H1 (cell line): ENCODE data around the gene ARL6IP5. TPM values are rescaled to one million over a fixed set of nuclear protein-coding genes. Genes with fewer than 3 reads are reported as not detected.

Experiments used
- CHD7 ChIP-seq: fragments of 300-600 bp; sonication (generic); IDR thresholded peaks from 2 replicates; pipeline ENCODE4 v1.7.1; 2012; ENCODE audit warnings: low read length, moderate library complexity, mild to moderate bottlenecking, inconsistent platforms; ENCODE audit not compliant: insufficient replicate concordance
- EZH2 ChIP-seq: fragments of 200-600 bp; sonication (generic); IDR thresholded peaks from 2 replicates; pipeline ENCODE4 v1.7.1; 2012; ENCODE audit warnings: low read depth, mild to moderate bottlenecking, moderate library complexity, low read length, inconsistent platforms; ENCODE audit not compliant: severe bottlenecking
- GTF2F1 ChIP-seq: IDR thresholded peaks from 2 replicates; pipeline ENCODE4 v1.6.1; 2012; ENCODE audit warnings: low read depth, low read length, improper control_type of control experiment, borderline replicate concordance
- HDAC6 ChIP-seq: IDR thresholded peaks from one replicate; pipeline ENCODE4 v1.7.1; 2012; ENCODE audit warnings: low read depth, mild to moderate bottlenecking, inconsistent platforms, low read length, moderate library complexity
- KDM5A ChIP-seq: fragments of 200-600 bp; IDR thresholded peaks from 2 replicates; pipeline ENCODE4 v1.7.1; 2012; ENCODE audit warnings: mild to moderate bottlenecking, low read length, inconsistent platforms, mixed read lengths
- POU5F1 ChIP-seq: IDR thresholded peaks from 2 replicates; pipeline ENCODE4 v1.6.1; 2011; ENCODE audit warnings: low read depth, mild to moderate bottlenecking, low read length, moderate library complexity
- SIX5 ChIP-seq: IDR thresholded peaks from 2 replicates; pipeline ENCODE4 v1.6.1; 2011; ENCODE audit warnings: mild to moderate bottlenecking, low read depth, low read length
- ZNF274 ChIP-seq: IDR thresholded peaks from 2 replicates; pipeline ENCODE4 v1.7.0; 2012; ENCODE audit warnings: low read length, borderline replicate concordance; ENCODE audit errors: extremely low read depth
- polyA plus RNA-seq, 7 experiments: library from polyadenylated mRNA; depleted of rRNA in 3 of 7; stranded (reverse) in 5 of 7; unstranded in 2 of 7; fragments of >200 nt in 5 of 7; fragments of 200-250 nt in 2 of 7; gene quantifications; 1 replicate in 5 of 7; 2 replicates in 1 of 7; 4 replicates in 1 of 7; pipeline versions ENCODE4 v1.2.1 to v1.2.3, GENCODE V29; 2011 to 2013; ENCODE audit warnings: missing spikeins in 2 of 7, mixed read lengths in 2 of 7
- total RNA-seq: library from RNA; stranded (reverse); fragmentation: NEBNext Ultra II Directional; extraction: Animal tissue kit (Norgen Biotek cat#: 25700); gene quantifications from 2 replicates; pipeline ENCODE4 v1.2.1, GENCODE V29; 2021
- TF ChIP-seq, protein P1 (sequence below): IDR thresholded peaks from 2 replicates; pipeline ENCODE4 v1.6.1; 2012; ENCODE audit warnings: inconsistent platforms

The ARL6IP5 gene
- total and polyA plus RNA-seq, 2 of the 8 experiments (the other 6 are each of a cell fraction or from before 2014, with no cell fraction given) = 24.9 to 30.1 TPM

- TF ChIP-seq CHD7 = no peak
- no peak for TF ChIP-seq GTF2F1
- TF ChIP-seq POU5F1 = no peak
- TF ChIP-seq EZH2 = no peak
- TF ChIP-seq SIX5 = no peak
- TF ChIP-seq, protein P1, sequence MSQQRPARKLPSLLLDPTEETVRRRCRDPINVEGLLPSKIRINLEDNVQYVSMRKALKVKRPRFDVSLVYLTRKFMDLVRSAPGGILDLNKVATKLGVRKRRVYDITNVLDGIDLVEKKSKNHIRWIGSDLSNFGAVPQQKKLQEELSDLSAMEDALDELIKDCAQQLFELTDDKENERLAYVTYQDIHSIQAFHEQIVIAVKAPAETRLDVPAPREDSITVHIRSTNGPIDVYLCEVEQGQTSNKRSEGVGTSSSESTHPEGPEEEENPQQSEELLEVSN = no peak; the same call in 1 of the 2 replicates
- TF ChIP-seq ZNF274 = no peak
- no peak for TF ChIP-seq HDAC6
- TF ChIP-seq KDM5A = no peak
Observed at GRCh38 chr3:69051756-69052471, 32.8 kb upstream of the ARL6IP5 start, which contains the start of gene TMF1 (continued).
